Stimulated activated naive CD8-positive, alpha-beta T cell treated with anti-CD3 and anti-CD28 coated beads, Interleukin-15, Interleukin-2, amounts not matched to agents 100 U/mL and 50 U/mL, for 24 hours (primary cell): ENCODE results near the gene ANKRD65.
"Not testable (repeated sequence)": the region's sequence is repeated elsewhere in the genome, so short reads cannot be mapped to it uniquely, and the experiment has no call there.

ENCODE experiments used
- ATAC-seq: fragments of 150-1000 bp; cut with Tn5 transposase; one replicate; pipeline ENCODE4 v1.10.0; 2021
- DNase-seq: peaks from one replicate; pipeline ENCODE4 v3.0.0; 2021

The ANKRD65 gene

DNA sequence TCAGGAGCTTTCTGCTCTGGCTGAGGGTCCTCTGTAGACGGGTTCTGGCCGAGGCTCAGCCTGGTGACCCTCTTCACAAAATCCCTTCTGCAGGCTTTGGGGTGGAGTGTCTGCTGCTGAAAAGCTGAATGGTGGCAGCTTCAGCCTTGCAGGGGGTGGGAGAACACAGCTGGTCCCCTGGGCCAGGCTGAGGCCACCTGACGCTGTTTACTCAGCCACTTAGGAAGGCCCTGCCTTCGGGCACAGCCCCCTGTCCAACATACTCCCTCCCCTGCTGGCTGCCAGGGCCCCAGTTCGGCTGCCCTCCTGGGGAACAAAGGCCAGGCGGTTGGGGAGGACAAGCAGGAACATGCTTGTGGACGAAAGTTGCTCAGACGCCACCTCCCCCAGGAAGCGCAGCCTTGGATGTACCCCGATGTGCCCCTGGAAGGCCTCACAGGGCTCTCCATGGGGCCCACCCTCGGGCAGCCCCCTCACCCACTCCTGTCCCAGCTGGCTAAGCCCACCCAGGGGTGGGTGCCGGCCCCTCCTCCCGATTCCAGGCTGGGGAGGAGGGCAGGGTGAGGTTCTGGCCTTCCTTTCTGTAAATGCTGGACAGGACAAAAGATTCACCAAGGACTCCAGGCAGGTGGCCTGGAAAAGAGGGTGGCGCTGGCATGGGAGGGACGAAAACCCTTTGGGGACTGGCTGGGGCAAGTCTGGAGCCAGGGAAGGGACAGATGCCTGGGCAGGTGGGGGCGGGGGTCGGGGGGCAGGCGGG is at the start of gene ANKRD65:
ANKRD65 (minus strand) TSS at position 130 of the 760 bp plus-strand sequence. CDS start 271 bp downstream, outside the sequence.
- no peak for ATAC-seq
- no peak for DNase-seq

DNA sequence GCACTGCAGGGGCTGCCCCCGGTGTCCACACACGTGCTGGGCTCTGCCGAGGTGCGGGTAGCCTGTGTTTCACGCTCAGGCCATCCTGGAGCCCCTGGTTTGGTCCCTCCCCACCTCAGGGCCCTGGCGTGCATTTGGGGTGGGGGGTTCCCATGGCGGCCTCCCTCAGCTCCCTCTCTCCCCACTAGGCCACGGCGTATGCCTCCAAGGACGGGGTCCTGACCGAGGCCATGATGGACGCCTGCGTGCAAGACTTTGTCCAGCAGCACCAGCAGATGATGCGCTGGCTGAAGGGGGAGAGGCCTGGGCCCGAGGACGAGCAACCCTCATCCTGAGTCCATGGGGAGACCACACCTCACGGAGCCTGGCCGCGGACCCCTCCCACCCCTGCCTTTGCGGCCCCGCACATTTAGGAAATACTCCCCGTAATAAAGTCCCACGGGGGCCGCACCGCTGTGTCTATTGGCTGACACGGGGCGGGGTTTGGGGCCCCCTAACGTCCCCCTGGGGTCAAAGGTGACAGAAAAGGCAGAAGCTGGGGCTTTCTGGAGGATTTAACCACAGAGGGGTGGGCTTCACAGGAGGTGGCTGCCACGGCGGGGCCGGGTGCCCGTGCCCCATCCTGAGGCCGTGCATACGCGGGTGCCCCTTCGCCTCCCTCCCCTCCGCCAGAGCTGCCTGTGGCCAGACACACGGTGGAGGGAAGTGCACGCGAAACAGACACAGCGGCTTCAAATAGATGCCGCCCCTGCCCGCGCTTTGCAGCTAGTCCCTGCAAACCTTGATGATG is 47.3 kb upstream of the ANKRD65 start:
- ATAC-seq, result not testable (repeated sequence)

GRCh38 chr1:1463312-1463711 is 42.2 kb upstream of the ANKRD65 start:
- DNase-seq (no peak), ATAC-seq (no peak)

More for the DNA sequence above, 47.3 kb upstream of the ANKRD65 start:
- DNase-seq, result not testable (repeated sequence)

DNA sequence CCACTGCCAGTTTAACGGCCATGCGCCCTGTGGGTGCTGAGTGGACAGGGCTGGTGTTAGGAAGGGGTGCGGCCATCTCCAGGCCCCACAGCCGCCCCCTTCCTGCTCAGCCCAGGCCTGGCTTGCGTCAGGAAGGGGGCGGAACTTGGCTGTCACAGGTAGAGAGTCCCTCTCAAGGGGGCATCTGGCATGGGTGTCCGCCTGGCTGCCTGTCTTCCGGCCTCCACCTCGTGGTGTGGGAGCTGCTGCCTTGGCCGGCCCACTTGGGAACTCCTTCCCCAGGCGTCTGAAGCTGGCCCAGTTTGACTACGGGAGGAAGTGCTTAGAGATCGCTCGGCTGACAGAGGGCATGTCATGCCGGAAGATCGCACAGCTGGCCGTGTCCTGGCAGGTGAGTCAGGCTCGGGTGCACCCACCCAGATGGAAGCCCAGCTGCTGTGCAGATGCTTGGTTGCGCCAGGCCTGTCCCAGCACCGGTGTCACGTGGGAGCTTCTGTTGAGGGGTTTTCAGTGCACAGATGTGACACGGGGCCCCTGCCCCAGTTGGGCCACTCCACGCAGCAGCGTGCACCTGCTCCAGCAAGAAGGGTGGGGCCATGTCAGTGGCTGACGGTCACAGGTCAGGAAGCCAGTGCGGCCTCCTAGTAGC is 41.4 kb upstream of the ANKRD65 start:
- DNase-seq (no peak), ATAC-seq (no peak)

- DNase-seq (no peak), ATAC-seq (no peak)
Observed at GRCh38 chr1:1461721-1462317, 40.7 kb upstream of the ANKRD65 start.

DNA sequence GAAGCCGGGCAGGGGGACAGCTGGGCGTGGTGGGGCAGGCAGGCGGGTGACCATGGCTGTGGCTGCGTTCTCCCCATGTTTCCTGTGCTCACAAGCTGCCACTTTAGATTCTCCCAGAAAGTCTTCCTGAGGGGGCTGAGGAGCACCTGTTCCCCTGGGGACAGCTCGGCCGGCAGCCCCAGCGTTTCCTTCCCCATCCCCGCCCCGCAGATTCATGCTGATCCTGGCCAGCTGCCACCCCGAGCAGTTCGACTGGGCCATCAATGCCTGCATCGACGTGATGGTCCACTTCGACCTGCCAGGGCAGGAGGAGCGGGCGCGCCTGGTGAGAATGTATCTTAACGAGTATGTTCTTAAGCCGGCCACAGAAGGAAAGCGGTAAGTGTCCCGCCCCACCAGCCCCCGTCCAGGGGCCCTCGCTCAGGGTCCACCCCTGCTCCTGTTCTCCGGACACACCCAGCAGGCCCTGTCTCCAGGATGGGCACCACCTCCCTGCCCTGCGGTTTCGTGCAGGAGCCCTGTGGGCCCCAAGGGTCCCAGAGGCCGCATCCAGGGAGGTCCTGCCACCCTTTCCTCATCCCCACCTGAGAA is 39.6 kb upstream of the ANKRD65 start:
- no peak for ATAC-seq
- DNase-seq, result no peak

- DNase-seq, ATAC-seq: not testable (repeated sequence)
Observed at GRCh38 chr1:1459711-1460110, 38.6 kb upstream of the ANKRD65 start.

DNA sequence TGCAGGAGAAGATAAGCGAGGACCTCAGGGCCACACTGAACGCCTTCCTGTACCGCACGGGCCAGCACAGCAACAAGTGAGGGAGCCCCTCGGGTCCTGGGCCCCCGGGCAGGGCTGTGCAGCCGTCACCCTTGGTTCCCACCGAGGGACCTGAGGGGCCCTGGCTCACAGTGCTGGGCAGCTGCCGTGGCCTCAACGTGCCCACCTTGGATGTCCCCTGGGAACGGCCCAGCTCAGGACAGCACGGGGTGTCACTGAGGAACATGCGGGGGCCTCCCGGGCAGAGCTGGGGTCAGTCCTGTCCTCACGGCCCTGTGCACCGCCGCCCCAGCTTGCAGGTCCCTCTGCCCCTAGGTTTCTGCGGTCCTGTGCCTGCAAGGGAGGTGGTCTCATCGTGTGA is 38.1 kb upstream of the ANKRD65 start:
- ATAC-seq, DNase-seq: not testable (repeated sequence)

DNA sequence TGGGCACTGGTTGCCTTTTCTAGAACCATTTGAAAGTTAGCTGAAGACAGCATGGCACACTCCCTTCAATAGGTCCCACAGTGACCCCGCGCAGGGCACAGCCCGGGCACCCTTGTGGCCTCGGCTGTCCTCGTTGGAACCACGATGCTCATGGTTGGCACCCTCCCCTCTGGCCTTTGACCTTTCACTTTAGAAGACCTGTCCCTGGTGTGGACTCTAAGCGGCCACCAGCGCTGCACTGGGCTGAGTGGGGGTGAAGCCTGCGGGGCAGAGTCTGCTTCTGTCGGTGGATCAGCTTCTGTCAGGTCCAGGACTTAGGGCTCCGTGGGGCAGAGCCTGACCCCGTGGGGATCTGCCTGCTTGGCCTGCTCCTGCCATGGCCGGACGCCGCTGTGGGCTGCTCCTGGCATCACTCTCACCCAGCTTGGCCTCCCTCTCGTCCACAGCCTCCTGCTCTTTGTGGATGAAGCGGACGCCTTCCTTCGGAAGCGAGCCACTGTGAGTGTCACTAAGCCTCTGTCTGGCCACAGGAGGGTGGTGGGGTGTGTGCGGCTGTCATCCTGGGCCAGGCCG is 35.7 kb upstream of the ANKRD65 start:
- peak; percentile 10 for ATAC-seq
- not testable (repeated sequence) for DNase-seq

DNA sequence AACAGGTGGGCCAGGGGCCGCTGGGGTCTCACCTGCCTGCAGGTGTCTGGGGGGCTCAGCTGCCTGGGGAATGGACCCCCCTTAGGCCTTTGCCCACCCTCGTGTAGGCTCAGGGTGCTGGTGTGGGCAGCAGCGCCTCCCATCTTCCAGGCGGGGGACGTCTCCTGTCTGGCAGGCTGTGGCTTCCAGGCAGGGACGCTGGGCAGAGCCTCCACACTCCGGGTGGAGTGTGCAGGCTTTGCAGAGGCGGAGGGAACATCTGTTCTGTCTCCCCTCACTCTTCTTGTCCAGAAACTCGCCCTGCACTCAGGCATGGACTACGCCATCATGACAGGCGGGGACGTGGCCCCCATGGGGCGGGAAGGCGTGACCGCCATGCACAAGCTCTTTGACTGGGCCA is 34.9 kb upstream of the ANKRD65 start:
- DNase-seq, ATAC-seq: not testable (repeated sequence)

GRCh38 chr1:1455366-1455884 is 34.3 kb upstream of the ANKRD65 start:
- DNase-seq, result no peak
- no peak for ATAC-seq

DNA sequence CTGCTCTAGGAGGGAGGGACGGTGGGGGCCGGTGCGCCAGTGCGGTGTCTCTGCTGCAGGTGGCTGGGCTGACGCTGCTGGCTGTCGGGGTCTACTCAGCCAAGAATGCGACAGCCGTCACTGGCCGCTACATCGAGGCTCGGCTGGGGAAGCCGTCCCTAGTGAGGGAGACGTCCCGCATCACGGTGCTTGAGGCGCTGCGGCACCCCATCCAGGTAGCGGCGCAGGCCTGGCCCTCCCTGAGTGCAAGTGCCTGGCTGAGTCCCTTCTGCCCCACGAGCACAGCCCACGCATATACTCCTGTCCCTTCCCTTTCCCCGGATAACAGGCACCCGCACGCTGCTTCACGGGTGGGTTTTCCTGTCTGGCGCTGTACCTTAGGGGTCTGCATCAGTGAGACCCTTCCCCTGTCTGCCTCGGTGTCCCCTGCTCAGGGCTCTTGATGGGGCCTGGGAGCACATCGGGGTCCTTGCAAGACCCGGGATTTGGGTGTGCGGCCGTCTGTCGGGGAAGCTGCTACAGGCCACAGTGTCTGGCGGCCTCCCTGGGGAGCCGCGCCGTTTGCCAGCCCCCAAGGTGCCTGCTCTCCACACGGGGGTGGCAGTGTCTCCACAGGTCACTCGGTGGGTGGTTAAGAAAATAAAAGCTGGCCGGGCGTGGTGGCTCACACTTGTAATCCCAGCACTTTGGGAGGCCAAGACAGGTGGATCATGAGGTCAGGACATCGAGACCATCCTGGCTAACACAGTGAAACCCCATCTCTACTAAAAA is 33.4 kb upstream of the ANKRD65 start:
- not testable (repeated sequence) for DNase-seq, ATAC-seq

DNA sequence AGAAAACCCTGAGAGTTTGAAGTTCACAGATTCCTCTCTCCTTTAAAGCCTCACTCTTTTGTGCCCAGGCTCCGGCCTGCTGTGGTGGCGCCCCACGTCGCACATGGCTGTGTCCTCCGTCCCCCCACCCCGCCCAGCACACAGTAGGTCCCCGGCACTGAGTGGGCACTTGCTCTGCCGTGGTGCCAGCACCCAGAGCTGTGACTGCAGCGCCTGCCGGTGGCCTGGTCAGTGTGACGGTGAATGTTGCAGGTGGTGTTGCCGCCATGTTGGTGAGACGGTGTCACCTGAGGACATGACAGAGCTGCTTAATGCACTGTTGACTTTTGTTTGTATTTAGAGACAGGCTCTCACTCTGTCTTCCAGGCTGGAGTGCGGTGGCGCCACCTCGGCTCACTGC is 31.8 kb upstream of the ANKRD65 start:
- ATAC-seq (no peak), DNase-seq (no peak)

DNA sequence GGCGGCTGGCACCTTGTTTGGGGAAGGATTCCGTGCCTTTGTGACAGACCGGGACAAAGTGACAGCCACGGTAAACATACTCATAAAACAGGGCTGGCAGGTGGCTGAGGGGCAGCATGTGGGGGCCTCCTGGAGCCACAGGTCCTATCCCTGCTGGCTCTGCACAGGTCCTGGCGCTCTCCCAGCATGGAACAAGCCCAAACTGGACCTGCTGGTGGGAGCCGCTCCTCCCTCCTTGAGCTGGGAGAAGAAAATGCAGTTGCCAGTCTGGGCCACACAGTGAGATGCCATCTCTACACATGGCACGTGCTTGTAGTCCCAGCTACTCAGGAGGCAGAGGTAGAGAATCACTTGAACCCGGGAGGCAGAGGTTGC is 31.3 kb upstream of the ANKRD65 start:
- DNase-seq, ATAC-seq: not testable (repeated sequence)

DNA sequence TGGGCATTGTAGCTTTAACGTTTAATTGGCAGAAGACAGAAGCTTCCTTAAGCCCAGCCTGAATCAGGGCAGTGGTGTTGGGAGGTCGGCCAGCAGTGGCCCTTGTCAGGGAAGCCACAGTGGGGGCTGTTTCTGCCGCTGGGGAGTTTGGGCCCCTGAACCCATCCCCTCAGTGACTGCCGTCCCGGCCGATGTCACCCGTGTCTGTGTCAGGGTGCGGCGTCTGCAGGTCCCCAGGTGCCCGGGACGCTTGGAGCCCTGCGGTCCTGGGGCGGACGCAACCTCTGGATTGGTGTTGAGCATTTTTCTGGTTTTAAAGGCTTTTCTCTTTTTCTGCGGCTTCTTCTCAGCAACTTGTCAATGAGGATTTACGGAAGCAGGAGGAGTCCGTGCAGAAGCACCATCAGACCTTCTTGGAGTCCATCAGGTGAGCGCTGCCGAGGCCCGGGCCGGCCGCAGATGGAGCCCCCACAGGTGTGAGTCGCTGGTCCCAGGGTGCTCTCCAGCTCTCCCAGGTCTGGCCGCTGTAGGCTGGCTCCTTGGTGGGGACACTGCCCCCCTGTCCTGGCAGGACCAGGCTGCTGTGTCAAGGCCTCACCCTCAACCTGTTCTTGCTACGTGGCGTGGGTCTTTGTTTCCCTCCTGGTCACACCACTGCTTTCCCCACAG is 30.8 kb upstream of the ANKRD65 start:
- no peak for ATAC-seq
- DNase-seq, result no peak

GRCh38 chr1:1450616-1451015 is 29.5 kb upstream of the ANKRD65 start:
- not testable (repeated sequence) for ATAC-seq, DNase-seq

DNA sequence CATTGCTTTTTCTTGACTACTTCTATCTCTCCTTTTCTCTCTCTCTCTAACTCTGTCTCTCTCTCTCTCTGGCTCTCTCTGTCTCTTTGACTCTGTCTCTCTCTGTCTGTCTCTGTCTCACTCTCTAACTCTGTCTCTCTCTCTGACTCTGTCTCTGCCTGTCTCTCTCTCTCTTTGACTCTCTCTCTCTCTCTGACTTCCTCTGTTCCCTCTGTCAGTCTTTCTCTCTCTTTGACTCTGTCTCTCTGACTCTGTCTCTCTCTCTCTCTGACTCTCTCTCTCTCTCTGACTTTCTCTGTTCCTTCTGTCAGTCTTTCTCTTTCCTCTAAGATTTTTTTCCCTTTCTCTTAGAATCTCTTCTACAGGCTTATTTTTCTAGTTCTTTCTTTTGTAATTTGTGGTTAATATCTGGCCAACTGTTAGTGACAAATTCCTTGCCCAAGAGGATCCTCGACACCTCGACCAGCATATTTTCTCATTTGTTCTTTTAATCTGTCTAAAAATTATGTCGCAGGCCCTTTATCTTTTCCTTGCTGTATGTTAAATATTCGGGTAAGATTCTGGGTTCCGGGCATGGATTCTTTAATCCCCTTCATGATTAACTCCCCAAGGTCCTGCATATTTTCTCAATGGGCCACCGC is 28.1 kb upstream of the ANKRD65 start, which contains the start of gene ATAD3C:
ATAD3C (plus strand) TSS at position 591 of the 641 bp plus-strand sequence. CDS start 995 bp downstream, outside the sequence.
- DNase-seq, result no peak

DNA sequence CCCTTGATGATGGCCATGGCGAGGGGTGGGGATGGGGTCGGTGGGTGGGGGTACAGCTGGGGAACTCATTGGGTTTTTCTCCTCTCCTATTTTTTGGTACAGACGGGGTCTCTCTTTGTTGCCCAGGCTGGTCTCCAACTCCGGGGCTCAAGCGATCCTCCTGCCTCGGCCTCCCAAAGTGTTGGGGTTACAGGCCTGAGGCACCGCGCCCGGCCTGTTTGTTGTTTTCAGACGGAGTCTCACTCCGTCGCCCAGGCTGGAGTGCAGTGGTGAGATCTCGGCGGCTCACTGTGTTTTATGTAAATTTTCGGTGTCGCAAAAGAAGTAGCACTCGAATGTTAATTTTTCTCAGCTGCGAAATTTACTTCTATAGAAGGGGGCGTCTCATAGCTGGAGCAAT is 25.6 kb upstream of the ANKRD65 start:
- ATAC-seq, DNase-seq: not testable (repeated sequence)

More for the DNA sequence above, 28.1 kb upstream of the ANKRD65 start, which contains the start of gene ATAD3C:
- ATAC-seq, result no peak
